ENCODE data around the gene KIF3B. TPM values are rescaled to one million over a fixed set of nuclear protein-coding genes. Genes with fewer than 3 reads are reported as not detected.

The KIF3B gene
- total RNA-seq, 2 experiments from 2014 or later, result 8.2 to 25.2 TPM

- Histone ChIP-seq H3K79me2 (ENCODE audit: insufficient read depth, low read depth, low read length) (peaks cover 42% of the 10 kb centered on the region), H3K9me3 (ENCODE audit: low read length) (no peaks in the 10 kb centered on the region), H3K27ac (ENCODE audit: low read depth, low read length, poor library complexity, severe bottlenecking) (no peak overlapping the region), H4K20me1 (ENCODE audit: insufficient read depth, low read length) (no peaks in the 10 kb centered on the region), H3K4me2 (ENCODE audit: low read length) (no peak overlapping the region), H2AFZ (ENCODE audit: low read length) (no peak overlapping the region), H3K9me2 (ENCODE audit: insufficient read depth, low read length) (no peaks in the 10 kb centered on the region), H3K4me1 (ENCODE audit: insufficient read depth, low read length, poor library complexity, severe bottlenecking) (no peaks in the 10 kb centered on the region), H3K4me3 (ENCODE audit: low read depth, low read length, poor library complexity, severe bottlenecking) (no peak overlapping the region), H3K36me3 (ENCODE audit: insufficient read depth, low read length) (no peaks in the 10 kb centered on the region)
- ChIA-PET POLR2A (interaction anchor here (0.7 kb wide), 1 partner anchor 73 kb away, joined by 3 read pairs; no protein-coding TSS in a partner anchor), CTCF (ENCODE audit: unreplicated experiment) (no interaction called here)
- TF ChIP-seq EZH2phosphoT487 (IDR thresholded peaks at IDR 0.05; ENCODE audit: borderline replicate concordance, low read depth, low read length) (no peak), CTCF (conservative IDR thresholded peaks at IDR 0.05; ENCODE audit: low read length) (no peak)
- no TSS peak for BruUV-seq (replicated peaks)
- DNase-seq (ENCODE audit: low spot score), result no peak
- intact Hi-C loops (cut with micrococcal nuclease; ENCODE audit: unreplicated experiment), result no loop called here
Measured at GRCh38 chr20:32297439-32297838, 20.0 kb downstream of the KIF3B start.

GRCh38 chr20:32300647-32301046, 23.2 kb downstream of the KIF3B start:
- no peak overlapping the region for H2AFZ ChIP-seq (ENCODE audit: low read length)
- H3K4me3 ChIP-seq (ENCODE audit: low read depth, low read length, poor library complexity, severe bottlenecking), result no peak overlapping the region
- H3K9me3 ChIP-seq (ENCODE audit: low read length), result no peaks in the 10 kb centered on the region
- no TSS peak for BruUV-seq (replicated peaks)
- no peaks in the 10 kb centered on the region for H4K20me1 ChIP-seq (ENCODE audit: insufficient read depth, low read length)
- TF ChIP-seq EZH2phosphoT487 (IDR thresholded peaks at IDR 0.05; ENCODE audit: borderline replicate concordance, low read depth, low read length) (no peak), CTCF (conservative IDR thresholded peaks at IDR 0.05; ENCODE audit: low read length) (no peak)
- no peak overlapping the region for H3K27ac ChIP-seq (ENCODE audit: low read depth, low read length, poor library complexity, severe bottlenecking)
- peaks cover 30% of the 10 kb centered on the region for H3K79me2 ChIP-seq (ENCODE audit: insufficient read depth, low read depth, low read length)
- peaks cover 15% of the 10 kb centered on the region for H3K36me3 ChIP-seq (ENCODE audit: insufficient read depth, low read length)
- no peak for DNase-seq (ENCODE audit: low spot score)
- no peaks in the 10 kb centered on the region for H3K4me1 ChIP-seq (ENCODE audit: insufficient read depth, low read length, poor library complexity, severe bottlenecking)
- H3K4me2 ChIP-seq (ENCODE audit: low read length), result no peak overlapping the region
- ChIA-PET POLR2A (interaction anchor here (1.9 kb wide), 1 partner anchor 11 kb away, joined by 6 read pairs; no protein-coding TSS in a partner anchor), CTCF (ENCODE audit: unreplicated experiment) (no interaction called here)
- H3K9me2 ChIP-seq (ENCODE audit: insufficient read depth, low read length), result no peaks in the 10 kb centered on the region
- intact Hi-C loops (cut with micrococcal nuclease; ENCODE audit: unreplicated experiment), result no loop called here

- no peak overlapping the region for H3K4me3 ChIP-seq (ENCODE audit: low read depth, low read length, poor library complexity, severe bottlenecking)
- ChIA-PET CTCF (ENCODE audit: unreplicated experiment) (no interaction called here), POLR2A (interaction anchor here (0.8 to 1.9 kb wide), 4 partner anchors 12 to 102 kb away, joined by 3 to 6 read pairs (median 4); no protein-coding TSS in a partner anchor)
- no peaks in the 10 kb centered on the region for H3K9me3 ChIP-seq (ENCODE audit: low read length)
- H3K4me1 ChIP-seq (ENCODE audit: insufficient read depth, low read length, poor library complexity, severe bottlenecking), result no peaks in the 10 kb centered on the region
- no peak overlapping the region for H3K4me2 ChIP-seq (ENCODE audit: low read length)
- TF ChIP-seq EZH2phosphoT487 (IDR thresholded peaks at IDR 0.05; ENCODE audit: borderline replicate concordance, low read depth, low read length), result no peak
- TF ChIP-seq CTCF (conservative IDR thresholded peaks at IDR 0.05; ENCODE audit: low read length), result no peak
- BruUV-seq (replicated peaks), result TSS peak; percentile 18
- intact Hi-C loops (cut with micrococcal nuclease; ENCODE audit: unreplicated experiment), result no loop called here
- H3K9me2 ChIP-seq (ENCODE audit: insufficient read depth, low read length), result no peaks in the 10 kb centered on the region
- H3K36me3 ChIP-seq (ENCODE audit: insufficient read depth, low read length), result peaks cover 15% of the 10 kb centered on the region
- no peaks in the 10 kb centered on the region for H4K20me1 ChIP-seq (ENCODE audit: insufficient read depth, low read length)
- no peak overlapping the region for H3K27ac ChIP-seq (ENCODE audit: low read depth, low read length, poor library complexity, severe bottlenecking)
- peaks cover 20% of the 10 kb centered on the region for H3K79me2 ChIP-seq (ENCODE audit: insufficient read depth, low read depth, low read length)
- H2AFZ ChIP-seq (ENCODE audit: low read length), result no peak overlapping the region
- no peak for DNase-seq (ENCODE audit: low spot score)
Measured at GRCh38 chr20:32301719-32302506, 24.5 kb downstream of the KIF3B start.
